Astrocyte (in vitro differentiated cells and primary cell): Measurements from ENCODE around the gene BUB1B. TPM values are rescaled to one million over a fixed set of nuclear protein-coding genes. Genes with fewer than 3 reads are reported as not detected.

Experiments
- DNase-seq: peaks from one replicate; pipeline ENCODE4 v3.0.0-alpha.2; 2010; ENCODE audit warnings: low read depth
- FAIRE-seq: peaks from 2 replicates; lab custom pipeline; 2011; peaks lifted over from hg19 to GRCh38; lab: Jason Lieb, UNC
- H2AFZ ChIP-seq: 2 replicates; pipeline ENCODE4 v1.6.0; 2012; ENCODE audit warnings: low read depth, low read length, inconsistent platforms
- H3K27ac ChIP-seq: 2 replicates; pipeline ENCODE4 v1.5.1; 2011; ENCODE audit warnings: low read depth, low read length, inconsistent platforms
- H3K27me3 ChIP-seq: 2 replicates; pipeline ENCODE4 v1.6.0; 2011; ENCODE audit warnings: low read length, inconsistent platforms; ENCODE audit not compliant: insufficient read depth
- H3K36me3 ChIP-seq: 2 replicates; pipeline ENCODE4 v1.5.1; 2011; ENCODE audit warnings: low read length, inconsistent platforms; ENCODE audit not compliant: insufficient read depth
- H3K4me1 ChIP-seq: 2 replicates; pipeline ENCODE4 v1.5.1; 2011; ENCODE audit warnings: low read length, inconsistent platforms; ENCODE audit not compliant: insufficient read depth
- H3K4me2 ChIP-seq: 2 replicates; pipeline ENCODE4 v1.6.0; 2012; ENCODE audit warnings: low read length, inconsistent platforms
- H3K4me3 ChIP-seq: 2 replicates; pipeline ENCODE4 v1.5.1; 2011; ENCODE audit warnings: low read depth, mild to moderate bottlenecking, low read length, inconsistent platforms; ENCODE audit not compliant: insufficient read depth
- H3K79me2 ChIP-seq: 2 replicates; pipeline ENCODE4 v1.6.0; 2012; ENCODE audit warnings: mild to moderate bottlenecking, low read length, inconsistent platforms; ENCODE audit not compliant: insufficient read depth
- H3K9ac ChIP-seq: 2 replicates; pipeline ENCODE4 v1.6.0; 2012; ENCODE audit warnings: mild to moderate bottlenecking, low read length, inconsistent platforms
- H3K9me3 ChIP-seq: 2 replicates; pipeline ENCODE4 v1.5.1; 2012; ENCODE audit warnings: low read depth, mild to moderate bottlenecking, low read length, inconsistent platforms; ENCODE audit not compliant: insufficient read depth
- H4K20me1 ChIP-seq: 2 replicates; pipeline ENCODE4 v1.6.0; 2012; ENCODE audit warnings: low read length, inconsistent platforms; ENCODE audit not compliant: insufficient read depth
- H3K27ac Mint-ChIP-seq: one replicate; pipeline ENCODE4 v1.8.0; 2021; ENCODE audit warnings: mild to moderate bottlenecking, mixed read lengths; ENCODE audit not compliant: unreplicated experiment
- H3K27me3 Mint-ChIP-seq: one replicate; pipeline ENCODE4 v1.8.0; 2021; ENCODE audit warnings: low read depth, mixed read lengths; ENCODE audit not compliant: unreplicated experiment
- H3K36me3 Mint-ChIP-seq: one replicate; pipeline ENCODE4 v1.8.0; 2021; ENCODE audit warnings: low read depth, mixed read lengths; ENCODE audit not compliant: unreplicated experiment
- H3K4me1 Mint-ChIP-seq: one replicate; pipeline ENCODE4 v1.8.0; 2021; ENCODE audit warnings: low read depth, mixed read lengths; ENCODE audit not compliant: unreplicated experiment
- H3K4me3 Mint-ChIP-seq: one replicate; pipeline ENCODE4 v1.8.0; 2021; ENCODE audit warnings: mild to moderate bottlenecking, moderate library complexity, mixed read lengths; ENCODE audit not compliant: unreplicated experiment
- H3K9me3 Mint-ChIP-seq: one replicate; pipeline ENCODE4 v1.8.0; 2021; ENCODE audit warnings: mild to moderate bottlenecking, mixed read lengths; ENCODE audit not compliant: unreplicated experiment
- CTCF ChIP-seq: IDR thresholded peaks from 2 replicates; pipeline ENCODE4 v1.5.1; 2011; ENCODE audit warnings: low read depth, mild to moderate bottlenecking, inconsistent platforms, low read length, moderate library complexity; ENCODE audit not compliant: insufficient read depth
- EZH2 ChIP-seq: IDR thresholded peaks from 2 replicates; pipeline ENCODE4 v1.6.1; 2012; ENCODE audit warnings: mild to moderate bottlenecking, low read length, inconsistent platforms; ENCODE audit not compliant: insufficient read depth
- total RNA-seq: library from RNA; stranded (reverse); gene quantifications from 2 replicates; pipeline ENCODE4 v1.2.1, GENCODE V29; 2021

Gene BUB1B
- total RNA-seq, 1 donor from 2014 or later = 5.2 TPM

DNA sequence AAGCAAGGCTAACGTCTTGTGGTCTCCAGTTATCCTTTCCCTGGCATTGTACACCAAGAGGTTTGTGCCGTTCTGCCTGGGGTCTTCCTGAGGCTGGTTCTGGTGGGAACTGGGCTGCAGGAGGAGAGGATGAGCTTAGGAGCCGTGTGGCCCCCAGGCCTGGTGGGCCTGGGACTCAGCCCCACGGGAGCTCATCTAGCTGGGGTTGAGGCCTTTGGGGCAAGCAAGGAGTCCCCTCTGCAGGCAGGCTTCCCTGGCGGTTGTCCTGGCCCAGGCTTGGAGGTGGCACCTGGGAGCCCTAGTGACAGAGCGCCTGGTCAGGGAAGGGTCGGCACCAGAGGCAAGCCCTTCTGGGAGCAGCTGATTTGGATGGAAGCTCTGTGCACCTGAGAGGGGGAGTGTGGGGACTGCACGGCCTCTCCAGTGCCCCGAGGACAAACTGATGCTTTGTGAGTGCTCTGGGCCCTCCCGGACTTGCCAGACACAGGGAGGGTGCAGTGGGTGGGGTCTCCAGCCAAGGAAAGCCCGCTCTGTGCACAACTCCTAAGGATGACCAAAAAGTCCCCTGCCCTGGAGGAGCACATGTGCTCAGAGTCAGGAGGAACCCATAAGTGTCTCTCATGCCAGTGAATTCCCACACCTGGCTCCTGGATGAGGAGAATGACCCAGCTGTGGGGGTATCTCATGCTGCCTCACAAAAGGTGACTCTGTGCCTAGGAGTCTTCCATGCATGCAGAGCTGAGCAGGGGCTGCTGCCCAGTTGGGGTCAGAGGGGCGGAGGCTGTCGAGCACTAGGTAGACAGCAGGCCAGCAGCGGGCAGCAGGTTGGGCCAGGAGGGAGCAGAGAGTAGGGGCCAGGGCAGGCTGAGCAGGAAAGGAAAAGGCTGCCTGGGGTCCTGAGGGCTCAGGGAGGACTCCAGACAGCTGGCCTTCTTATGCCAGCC lies 80.7 kb downstream of the BUB1B start:
- peaks cover 3% of the 10 kb centered on the region for H3K36me3 Mint-ChIP-seq
- TF ChIP-seq CTCF = no peak
- TF ChIP-seq EZH2 = no peak
- DNase-seq (no peak), FAIRE-seq (no peak)
- no peak overlapping the region for H3K4me2 ChIP-seq
- H3K27me3 Mint-ChIP-seq = peaks cover 38% of the 10 kb centered on the region
- no peak overlapping the region for H3K27ac ChIP-seq
- H3K4me1 Mint-ChIP-seq = peaks cover 22% of the 10 kb centered on the region
- no peaks in the 10 kb centered on the region for H3K79me2 ChIP-seq
- H2AFZ ChIP-seq = no peak overlapping the region
- H3K4me1 ChIP-seq = peaks cover 11% of the 10 kb centered on the region
- peaks cover 5% of the 10 kb centered on the region for H4K20me1 ChIP-seq
- H3K27me3 ChIP-seq = peaks cover 3% of the 10 kb centered on the region
- H3K9me3 ChIP-seq = no peaks in the 10 kb centered on the region
- no peak overlapping the region for H3K9ac ChIP-seq
- no peak overlapping the region for H3K27ac Mint-ChIP-seq
- H3K4me3 ChIP-seq = no peak overlapping the region
- peaks cover 4% of the 10 kb centered on the region for H3K9me3 Mint-ChIP-seq
- no peaks in the 10 kb centered on the region for H3K36me3 ChIP-seq
- no peak overlapping the region for H3K4me3 Mint-ChIP-seq

DNA sequence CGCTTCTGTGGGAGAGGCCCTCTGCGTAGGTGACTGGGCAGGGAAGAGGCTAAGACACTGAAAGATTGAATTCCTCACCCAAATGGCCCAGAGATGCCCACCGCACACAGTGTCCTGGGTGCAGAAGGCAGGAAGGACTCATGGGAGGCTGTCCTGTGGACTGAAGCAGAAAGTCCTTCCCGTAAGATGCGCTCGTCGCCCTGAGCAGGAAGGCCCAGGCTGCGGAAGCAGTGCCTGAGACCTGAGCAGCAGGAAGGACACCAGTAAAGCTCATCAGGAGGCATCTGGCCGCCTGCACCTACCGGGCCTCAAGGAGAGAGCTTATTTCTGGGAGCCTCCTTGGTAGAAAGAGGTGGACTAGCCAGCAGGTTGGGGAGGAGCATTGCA lies 81.3 kb downstream of the BUB1B start:
- H3K9ac ChIP-seq = no peak overlapping the region
- peaks cover 3% of the 10 kb centered on the region for H3K27me3 ChIP-seq
- no peak overlapping the region for H3K4me2 ChIP-seq
- no peaks in the 10 kb centered on the region for H3K36me3 ChIP-seq
- TF ChIP-seq EZH2 (no peak), CTCF (no peak)
- no peak overlapping the region for H3K27ac ChIP-seq
- H4K20me1 ChIP-seq = peaks cover 5% of the 10 kb centered on the region
- peaks cover 4% of the 10 kb centered on the region for H3K9me3 Mint-ChIP-seq
- H3K79me2 ChIP-seq = no peaks in the 10 kb centered on the region
- no peak overlapping the region for H2AFZ ChIP-seq
- H3K27me3 Mint-ChIP-seq = peaks cover 43% of the 10 kb centered on the region
- DNase-seq (no peak), FAIRE-seq (no peak)
- H3K4me1 Mint-ChIP-seq = peaks cover 22% of the 10 kb centered on the region
- no peak overlapping the region for H3K27ac Mint-ChIP-seq
- no peak overlapping the region for H3K4me3 Mint-ChIP-seq
- peaks cover 11% of the 10 kb centered on the region for H3K4me1 ChIP-seq
- no peak overlapping the region for H3K4me3 ChIP-seq
- H3K36me3 Mint-ChIP-seq = peaks cover 3% of the 10 kb centered on the region
- H3K9me3 ChIP-seq = no peaks in the 10 kb centered on the region

DNA sequence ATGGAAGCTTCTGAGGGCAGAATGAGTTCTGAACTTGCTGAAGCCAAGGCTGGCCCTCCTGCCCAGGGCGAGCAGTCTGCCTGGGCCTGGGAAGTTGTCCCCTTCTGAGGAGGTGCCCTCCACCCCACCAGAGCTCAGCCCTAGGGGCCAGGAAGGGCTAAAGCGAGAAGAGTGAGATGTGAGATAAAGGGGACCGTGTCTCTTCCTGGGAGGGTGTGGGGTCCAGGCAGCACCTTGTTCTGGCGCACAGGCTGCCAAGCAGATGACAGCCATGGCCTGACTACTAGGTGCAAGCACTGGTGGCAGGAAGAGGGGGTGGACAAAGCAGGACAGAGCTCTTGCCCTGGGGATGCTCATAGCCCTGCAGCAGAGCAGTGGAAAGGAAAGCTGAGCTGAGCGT lies 81.7 kb downstream of the BUB1B start:
- Histone ChIP-seq H3K4me3 (no peak overlapping the region), H2AFZ (no peak overlapping the region), H3K27me3 (peaks cover 3% of the 10 kb centered on the region), H3K79me2 (no peaks in the 10 kb centered on the region), H4K20me1 (peaks cover 5% of the 10 kb centered on the region), H3K4me1 (peaks cover 11% of the 10 kb centered on the region), H3K4me2 (no peak overlapping the region), H3K36me3 (no peaks in the 10 kb centered on the region), H3K9me3 (no peaks in the 10 kb centered on the region), H3K27ac (no peak overlapping the region), H3K9ac (no peak overlapping the region)
- TF ChIP-seq EZH2 (no peak), CTCF (no peak)
- Mint-ChIP-seq H3K27ac (peak overlapping the region; percentile 80), H3K9me3 (peaks cover 4% of the 10 kb centered on the region), H3K4me1 (peaks cover 22% of the 10 kb centered on the region), H3K4me3 (no peak overlapping the region), H3K27me3 (peaks cover 43% of the 10 kb centered on the region), H3K36me3 (peaks cover 3% of the 10 kb centered on the region)
- no peak for FAIRE-seq
- DNase-seq = no peak
